Spleen (tissue), 11 donors: ENCODE data around the gene UPK1A. TPM values are rescaled to one million over a fixed set of nuclear protein-coding genes. Genes with fewer than 3 reads are reported as not detected.

ENCODE experiments used
- DNase-seq: peaks from one replicate; pipeline ENCODE4 v3.0.0-alpha.2; 2020
- H3K27ac ChIP-seq, 8 donors: fragments of 200-600 bp; sonication (generic) in 7 of 8; 1 replicate in 4 of 8; 2 replicates in 4 of 8; pipeline versions ENCODE4 v1.5.0 to v1.8.0; 2016 to 2021; ENCODE audit warnings: inconsistent platforms in 4 of 8, mild to moderate bottlenecking in 4 of 8, moderate library complexity in 1 of 8
- H3K27me3 ChIP-seq, 7 donors: fragments of 200-600 bp; sonication (generic) in 6 of 7; replicated peaks in 1 of 7; 1 replicate in 4 of 7; 2 replicates in 3 of 7; pipeline versions ENCODE4 v1.5.0 to v1.8.0; 2016 to 2021; ENCODE audit warnings: inconsistent platforms in 3 of 7, mild to moderate bottlenecking in 1 of 7
- H3K36me3 ChIP-seq, 6 donors: fragments of 200-600 bp; sonication (generic) in 5 of 6; 1 replicate in 4 of 6; 2 replicates in 2 of 6; pipeline versions ENCODE4 v1.5.0 to v1.8.0; 2016 to 2021; ENCODE audit warnings: inconsistent platforms in 2 of 6
- H3K4me1 ChIP-seq, 6 donors: fragments of 200-600 bp; sonication (generic) in 5 of 6; 1 replicate in 3 of 6; 2 replicates in 3 of 6; pipeline versions ENCODE4 v1.5.0 to v1.8.0; 2016 to 2021; ENCODE audit warnings: inconsistent platforms in 3 of 6
- H3K4me3 ChIP-seq, 8 donors: fragments of 200-600 bp; sonication (generic) in 7 of 8; 1 replicate in 4 of 8; 2 replicates in 4 of 8; pipeline versions ENCODE4 v1.5.0 to v1.8.0; 2016 to 2021; ENCODE audit warnings: inconsistent platforms in 4 of 8, mild to moderate bottlenecking in 4 of 8, moderate library complexity in 2 of 8
- H3K9me3 ChIP-seq, 8 donors: fragments of 200-600 bp; sonication (generic) in 7 of 8; 1 replicate in 4 of 8; 2 replicates in 4 of 8; pipeline versions ENCODE4 v1.5.0 to v1.8.0; 2016 to 2021; ENCODE audit warnings: inconsistent platforms in 4 of 8
- CTCF ChIP-seq, 11 experiments: fragments of 200-600 bp in 7 of 11; fragments of 450-650 bp in 4 of 11; sonication (generic) in 4 of 11; IDR thresholded peaks in 8 of 11; conservative IDR thresholded peaks in 3 of 11; 1 replicate in 7 of 11; 2 replicates in 4 of 11; pipeline versions ENCODE4 v1.4.0 to v1.8.0; 2016 to 2021; ENCODE audit warnings: antibody characterized with exemption in 11 of 11, inconsistent platforms in 4 of 11, mild to moderate bottlenecking in 1 of 11
- POLR2A ChIP-seq, 3 donors: fragments of 450-650 bp; IDR thresholded peaks; one replicate each; pipeline ENCODE4 v1.5.1; 2017; ENCODE audit warnings: antibody characterized with exemption in 3 of 3, mild to moderate bottlenecking in 1 of 3
- POLR2AphosphoS5 ChIP-seq, 3 donors: sonication (generic); formaldehyde crosslinking; IDR thresholded peaks; one replicate each; pipeline ENCODE4 v1.5.1; 2017; ENCODE audit warnings: antibody characterized with exemption in 3 of 3
- WGBS, 5 donors: extraction: QIAGEN DNeasy Blood & Tissue Kit in 3 of 5; methylation state at CpG; one replicate each; pipeline versions ENCODE4 v1.1.5 to v1.1.7; 2013 to 2018; 5-methylcytosine and 5-hydroxymethylcytosine counted together
- intact Hi-C: fragments of 100-400 bp; cut with DNase I; formaldehyde crosslinking; loops from one replicate; pipeline ENCODE4 v1.15.0; 2023; ENCODE audit warnings: low total_unique reads
- polyA plus RNA-seq, 3 donors: library from polyadenylated mRNA; stranded (reverse); fragments of 200-250 nt; gene quantifications; one replicate each; pipeline ENCODE4 v1.2.1, GENCODE V29; 2013
- total RNA-seq, 7 donors: library from RNA; depleted of rRNA in 3 of 7; stranded (reverse); fragments of >200 nt in 3 of 7; fragmentation: NEBNext Ultra II Directional in 4 of 7; extraction: Animal tissue kit (Norgen Biotek cat#: 25700) in 4 of 7; gene quantifications; one replicate each; pipeline versions ENCODE4 v1.1.0 to v1.2.1, GENCODE V29; 2016 to 2021
- donor health status: healthy with polysubstance abuse.
- donor health status: DM: no; HTN: no; CAD: no; lungs with moderate emphysema.
- donor health status: DM: no; HTN: no; CAD: no.
- donor health status: Bipolar disorder and iron deficiency.
- donor health status: healthy.
- donor health status: DM: no; HTN: no; CAD: no.
- donor health status: DM: yes; HTN: yes; CAD: no.

UPK1A gene
- total and polyA plus RNA-seq, 10 donors: 0.11 TPM; not detected in 9

GRCh38 chr19:35693835-35694599, 27.7 kb downstream of the UPK1A start:
- H3K9me3 ChIP-seq: no peaks in the 10 kb centered on the region
- no peak overlapping the region for H3K4me3 ChIP-seq
- intact Hi-C loops: no loop called here
- no peaks in the 10 kb centered on the region for H3K36me3 ChIP-seq
- TF ChIP-seq POLR2AphosphoS5 (IDR thresholded peaks at IDR 0.05) (peak in 2 of 3 donors; percentile 60 to 68), POLR2A (IDR thresholded peaks at IDR 0.05) (no peak), CTCF (IDR thresholded peaks at IDR 0.05 in 8 of 11, conservative IDR thresholded peaks at IDR 0.05 in 3 of 11) (peak; percentile 92 to 99 (median 97))
- peaks cover 0 to 4% (median 0%) of the 10 kb centered on the region in 6 donors for H3K4me1 ChIP-seq
- peak; percentile 93 for DNase-seq
- peaks cover 0 to 4% (median 0%) of the 10 kb centered on the region in 7 donors for H3K27me3 ChIP-seq
- H3K27ac ChIP-seq: peak overlapping the region in 2 of 8 donors; percentile 10 to 40
- 26 to 34% (median 32%) methylated on average over 8 of the region's 8 CpGs for WGBS, 5 donors

GRCh38 chr19:35695895-35696422, 29.6 kb downstream of the UPK1A start:
- Histone ChIP-seq H3K4me3 (no peak overlapping the region), H3K9me3 (no peaks in the 10 kb centered on the region), H3K36me3 (no peaks in the 10 kb centered on the region), H3K27ac (no peak overlapping the region), H3K4me1 (peaks cover 0 to 4% (median 0%) of the 10 kb centered on the region in 6 donors), H3K27me3 (no peaks in the 10 kb centered on the region)
- no peak for TF ChIP-seq POLR2A (IDR thresholded peaks at IDR 0.05)
- TF ChIP-seq POLR2AphosphoS5 (IDR thresholded peaks at IDR 0.05): no peak
- no peak for TF ChIP-seq CTCF (IDR thresholded peaks at IDR 0.05 in 8 of 11, conservative IDR thresholded peaks at IDR 0.05 in 3 of 11)
- 61 to 86% (median 81%) methylated on average over 2 of the region's 2 CpGs for WGBS, 5 donors
- no peak for DNase-seq
- intact Hi-C loops: no loop called here

- WGBS, 5 donors: 62 to 76% (median 69%) methylated on average over 4 of the region's 4 CpGs
- no peaks in the 10 kb centered on the region for H3K36me3 ChIP-seq
- intact Hi-C loops: no loop called here
- H3K27me3 ChIP-seq: peaks cover 0 to 1% (median 0%) of the 10 kb centered on the region in 7 donors
- no peak overlapping the region for H3K27ac ChIP-seq
- no peaks in the 10 kb centered on the region for H3K9me3 ChIP-seq
- peaks cover 0 to 8% (median 3%) of the 10 kb centered on the region in 6 donors for H3K4me1 ChIP-seq
- DNase-seq: no peak
- no peak overlapping the region for H3K4me3 ChIP-seq
- TF ChIP-seq CTCF (IDR thresholded peaks at IDR 0.05 in 8 of 11, conservative IDR thresholded peaks at IDR 0.05 in 3 of 11) (no peak), POLR2AphosphoS5 (IDR thresholded peaks at IDR 0.05) (no peak), POLR2A (IDR thresholded peaks at IDR 0.05) (no peak)
Observed at GRCh38 chr19:35696835-35697234, 30.5 kb downstream of the UPK1A start.
